Measurements from ENCODE around the gene IFIH1.

IFIH1 gene

GRCh38 chr2:162308747-162309503 lies 9.6 kb downstream of the IFIH1 start:
- DNase-seq (ENCODE audit: low read depth), result no peak

GRCh38 chr2:162305901-162306300 lies 12.6 kb downstream of the IFIH1 start:
- no peak for DNase-seq (ENCODE audit: low read depth)

GRCh38 chr2:162301877-162302276 lies 16.6 kb downstream of the IFIH1 start:
- no peak for DNase-seq (ENCODE audit: low read depth)

GRCh38 chr2:162301151-162301804 lies 17.2 kb downstream of the IFIH1 start:
- DNase-seq (ENCODE audit: low read depth), result peak; percentile 52

GRCh38 chr2:162300266-162300665 lies 18.2 kb downstream of the IFIH1 start:
- DNase-seq (ENCODE audit: low read depth), result no peak

GRCh38 chr2:162298669-162299335 lies 19.7 kb downstream of the IFIH1 start:
- DNase-seq (ENCODE audit: low read depth), result no peak

GRCh38 chr2:162297925-162298552 lies 20.4 kb downstream of the IFIH1 start:
- DNase-seq (ENCODE audit: low read depth), result peak; percentile 17

- DNase-seq (ENCODE audit: low read depth), result no peak
These were observed 23.5 kb downstream of the IFIH1 start for GRCh38 chr2:162295009-162295408.

- DNase-seq (ENCODE audit: low read depth), result no peak
These were observed 25.2 kb downstream of the IFIH1 start for GRCh38 chr2:162293122-162293786.

- no peak for DNase-seq (ENCODE audit: low read depth)
These were observed 26.7 kb downstream of the IFIH1 start for GRCh38 chr2:162291748-162292147.

- DNase-seq (ENCODE audit: low read depth), result no peak
These were observed 35.6 kb downstream of the IFIH1 start for GRCh38 chr2:162282765-162283425.

- DNase-seq (ENCODE audit: low read depth), result no peak
These were observed 37.8 kb downstream of the IFIH1 start for GRCh38 chr2:162280654-162281053.

- DNase-seq (ENCODE audit: low read depth), result no peak
These were observed 41.1 kb downstream of the IFIH1 start for GRCh38 chr2:162277381-162277780.

- no peak for DNase-seq (ENCODE audit: low read depth)
These were observed 50.5 kb downstream of the IFIH1 start for GRCh38 chr2:162267996-162268395.

- DNase-seq (ENCODE audit: low read depth), result no peak
These were observed 51.0 kb downstream of the IFIH1 start for GRCh38 chr2:162267496-162267895.

- DNase-seq (ENCODE audit: low read depth), result no peak
These were observed 52.1 kb downstream of the IFIH1 start for GRCh38 chr2:162266460-162266760.

- DNase-seq (ENCODE audit: low read depth), result no peak
These were observed 52.6 kb downstream of the IFIH1 start for GRCh38 chr2:162265666-162266459.

- no peak for DNase-seq (ENCODE audit: low read depth)
These were observed 57.2 kb downstream of the IFIH1 start for GRCh38 chr2:162261032-162261945.

- no peak for DNase-seq (ENCODE audit: low read depth)
These were observed 59.8 kb downstream of the IFIH1 start for GRCh38 chr2:162258686-162259085.

- no peak for DNase-seq (ENCODE audit: low read depth)
These were observed 60.3 kb downstream of the IFIH1 start for GRCh38 chr2:162258169-162258568.

Measured in activated T-cell treated with anti-CD3 and anti-CD28 coated beads for 1 hour (primary cell).